K562 treated with DMSO at 1 percent for 48 hours (cell line): Measurements from ENCODE around the gene HIF1AN. TPM values are rescaled to one million over a fixed set of nuclear protein-coding genes. Genes with fewer than 3 reads are reported as not detected.

Source experiments
- total RNA-seq: library from RNA; unstranded; fragments of 300-600 nt; gene quantifications from 2 replicates; pipeline ENCODE4 v1.2.3, GENCODE V29; 2022; ENCODE audit warnings: low replicate concordance; ENCODE audit errors: extremely low read depth

HIF1AN gene
- total RNA-seq, result not detected in 2 replicates

DNA sequence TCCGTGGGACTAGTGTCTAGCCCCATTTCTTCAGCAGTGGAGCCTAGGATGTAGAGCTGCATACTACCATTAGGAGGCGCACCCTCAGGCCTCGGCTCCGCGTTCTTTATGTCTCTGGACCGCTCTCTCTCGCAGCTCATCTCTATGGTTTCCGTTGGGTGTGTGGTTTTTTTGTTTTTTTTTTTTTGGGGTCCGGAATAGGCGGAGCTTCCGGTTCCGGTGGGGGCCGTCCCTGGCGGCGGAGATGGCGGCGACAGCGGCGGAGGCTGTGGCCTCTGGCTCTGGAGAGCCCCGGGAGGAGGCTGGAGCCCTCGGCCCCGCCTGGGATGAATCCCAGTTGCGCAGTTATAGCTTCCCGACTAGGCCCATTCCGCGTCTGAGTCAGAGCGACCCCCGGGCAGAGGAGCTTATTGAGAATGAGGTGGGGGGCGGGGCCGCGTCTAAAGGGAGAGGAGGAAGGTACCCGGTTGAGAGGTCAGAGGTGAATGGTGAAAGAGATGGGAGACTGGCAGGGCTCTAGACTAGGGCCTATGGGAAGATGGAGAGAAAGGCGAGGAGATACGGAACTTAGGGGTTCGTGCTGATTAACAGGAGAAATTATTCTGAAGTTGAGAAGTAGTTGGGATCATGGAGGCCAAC is at the start of gene HIF1AN:
TSS of gene HIF1AN (plus strand) at position 229 of the 639 bp plus-strand sequence. CDS start at position 245, 16 bp downstream.

DNA sequence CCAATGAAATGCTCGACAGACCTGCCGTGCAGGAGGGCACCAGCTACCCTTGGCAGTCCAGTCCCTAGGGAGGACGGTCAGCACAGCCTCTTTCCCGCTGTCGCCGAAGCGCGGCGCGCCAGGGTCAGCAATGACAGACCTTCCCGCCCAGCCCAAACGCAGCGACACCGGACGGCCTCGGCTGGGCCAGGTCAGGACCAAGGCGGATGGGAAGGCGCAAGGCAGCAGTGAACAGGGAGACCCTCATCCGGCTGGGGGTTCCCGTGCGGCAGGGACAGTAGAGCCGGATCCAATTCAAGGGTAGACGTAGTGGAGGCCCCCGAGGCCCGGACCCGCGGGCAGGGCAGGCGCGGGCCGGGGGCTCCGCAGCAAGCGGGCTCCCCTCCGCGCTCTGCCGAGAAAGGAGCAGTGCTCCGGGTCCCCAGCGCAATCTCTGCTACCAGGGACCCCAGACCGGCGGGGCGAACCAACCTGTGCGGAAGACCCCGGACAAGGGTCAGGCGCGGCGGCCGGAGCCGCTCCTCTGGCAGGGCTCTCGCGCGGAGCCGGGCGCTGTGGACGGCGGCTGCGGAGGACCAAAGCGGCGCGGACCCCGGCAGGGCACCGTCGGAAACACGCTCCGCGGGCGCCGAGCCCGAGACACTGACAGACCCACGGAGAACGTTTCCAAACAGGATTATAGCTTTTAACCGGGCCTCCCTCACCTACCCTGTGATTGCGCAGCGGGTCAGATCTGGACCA is 16.3 kb upstream of the HIF1AN start, which contains the start of gene SEC31B:
TSS of gene SEC31B (minus strand) at position 551 of the 741 bp plus-strand sequence. CDS start 2,909 bp downstream, outside the sequence.

DNA sequence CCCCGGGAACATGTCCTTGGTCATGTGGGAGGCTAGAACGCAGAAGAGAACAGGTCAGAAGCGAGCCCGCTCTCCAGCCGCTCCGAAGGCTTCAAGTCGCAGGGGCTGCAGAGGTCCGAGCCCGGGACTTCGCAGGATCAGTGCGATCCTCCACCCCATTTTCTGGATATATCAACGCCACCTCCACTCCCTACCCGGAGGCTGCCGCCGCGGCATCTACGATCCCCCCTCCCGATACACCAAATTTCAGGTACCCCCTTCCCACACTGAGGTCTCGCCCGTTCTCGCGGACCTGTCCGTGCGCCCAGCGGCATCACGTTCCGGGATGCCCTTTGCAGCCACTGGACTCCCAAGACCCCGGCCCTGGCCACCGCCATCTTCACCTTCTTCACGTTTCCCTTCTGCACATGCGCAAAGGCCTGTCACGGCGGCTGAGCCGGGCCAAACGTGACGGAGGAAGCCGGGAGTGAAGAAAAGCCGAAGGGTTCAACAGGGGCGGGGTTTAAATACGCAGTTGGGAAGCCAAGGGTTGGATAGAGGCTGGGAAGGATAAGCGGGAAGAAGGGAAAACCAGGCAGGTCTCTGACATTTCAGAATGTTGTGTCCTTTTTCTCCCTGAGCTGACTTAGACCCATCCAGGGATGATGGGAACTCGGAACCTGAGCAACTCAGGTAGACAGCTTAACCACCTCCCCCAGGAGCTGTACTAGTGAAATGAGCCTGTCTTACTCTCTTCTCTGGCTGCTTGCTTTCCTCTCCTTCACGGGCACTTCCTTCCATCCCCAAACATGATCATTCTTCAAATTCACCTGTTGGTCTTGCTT is 6.1 kb upstream of the HIF1AN start, which contains the start of gene NDUFB8:
TSS of gene NDUFB8 (minus strand) at position 397 of the 824 bp plus-strand sequence. CDS start at position 377, 20 bp downstream.

Other genes with a start within 250 kb of the HIF1AN start
- not detected in 2 replicates for gene BLOC1S2, start 249.3 kb upstream of the HIF1AN start, total RNA-seq
- not detected in 2 replicates for gene PKD2L1, start 205.7 kb upstream of the HIF1AN start, total RNA-seq
- 65.9 TPM in 1 of 2 replicates, not detected in the other for gene SCD, start 188.7 kb upstream of the HIF1AN start, total RNA-seq
- not detected in 2 replicates for gene WNT8B, start 72.9 kb upstream of the HIF1AN start, total RNA-seq
- not detected in 2 replicates for gene SEC31B, start 16.1 kb upstream of the HIF1AN start, total RNA-seq
- gene NDUFB8, start 6.1 kb upstream of the HIF1AN start, total RNA-seq, result not detected in 2 replicates
- not detected in 2 replicates for gene PAX2, start 209.6 kb downstream of the HIF1AN start, total RNA-seq